ENCODE data around the gene IFRD2. TPM values are rescaled to one million over a fixed set of nuclear protein-coding genes. Genes with fewer than 3 reads are reported as not detected.

Gene IFRD2
- total and polyA plus RNA-seq, 2 of the 13 experiments (the other 11 are each of a cell fraction or from before 2014, with no cell fraction given): 32.8 to 96.1 TPM

DNA sequence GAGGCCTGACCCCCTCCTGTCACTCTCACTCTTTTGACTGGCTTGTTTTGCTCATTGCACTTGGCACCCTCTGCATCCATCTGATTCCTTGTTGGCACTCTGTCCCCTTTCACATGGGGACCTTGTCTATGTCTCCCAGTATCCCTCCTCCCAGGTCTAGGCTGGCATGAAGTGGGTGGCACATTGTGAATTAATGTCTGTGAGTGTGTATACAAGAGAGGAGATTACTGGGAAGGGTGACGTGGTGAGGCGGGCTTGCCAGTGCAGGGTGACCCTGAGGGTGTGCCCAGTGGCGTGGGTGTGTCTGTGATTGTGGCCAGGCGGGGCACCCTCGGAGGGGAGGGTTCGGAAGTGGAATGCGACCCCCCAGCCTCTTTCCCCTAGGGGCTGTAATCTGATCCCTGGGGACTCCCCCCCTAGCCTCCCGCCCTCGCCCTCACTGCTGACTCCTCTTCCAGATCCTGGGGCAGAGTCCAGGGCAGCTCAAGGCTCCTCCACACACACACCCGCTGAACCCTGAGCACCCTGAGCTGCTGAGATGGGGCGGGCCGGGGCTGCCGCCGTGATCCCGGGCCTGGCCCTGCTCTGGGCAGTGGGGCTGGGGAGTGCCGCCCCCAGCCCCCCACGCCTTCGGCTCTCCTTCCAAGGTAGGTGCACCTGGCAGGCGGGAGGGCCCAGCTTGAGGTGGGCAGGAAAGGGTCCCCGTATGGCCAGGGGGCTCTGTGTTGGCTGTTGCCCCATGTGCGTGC is 23.4 kb downstream of the IFRD2 start, which contains the start of gene SEMA3B (continued):
- TF ChIP-seq AGO1 (IDR thresholded peaks at IDR 0.05; ENCODE audit: low read depth, low read length, poor library complexity, severe bottlenecking): peak; percentile 50
- 0 out of 2 replicates have a peak, but pooled peaks have one; percentile 15 for TF ChIP-seq ZC3H4 (CRISPR knock-in tag; IDR thresholded peaks at IDR 0.05; ENCODE audit: borderline replicate concordance)
- peak; percentile 33; the same call in 1 of the 2 replicates for TF ChIP-seq ELF4 (CRISPR knock-in tag; IDR thresholded peaks at IDR 0.05; ENCODE audit: borderline replicate concordance)
- peak; percentile 62; the same call in 1 of the 2 replicates for TF ChIP-seq ZNF317 (CRISPR knock-in tag; IDR thresholded peaks at IDR 0.05)
- peak; percentile 83 for TF ChIP-seq AGO2 (optimal IDR thresholded peaks at IDR 0.05; ENCODE audit: low read depth, low read length)
- TF ChIP-seq, protein P1, sequence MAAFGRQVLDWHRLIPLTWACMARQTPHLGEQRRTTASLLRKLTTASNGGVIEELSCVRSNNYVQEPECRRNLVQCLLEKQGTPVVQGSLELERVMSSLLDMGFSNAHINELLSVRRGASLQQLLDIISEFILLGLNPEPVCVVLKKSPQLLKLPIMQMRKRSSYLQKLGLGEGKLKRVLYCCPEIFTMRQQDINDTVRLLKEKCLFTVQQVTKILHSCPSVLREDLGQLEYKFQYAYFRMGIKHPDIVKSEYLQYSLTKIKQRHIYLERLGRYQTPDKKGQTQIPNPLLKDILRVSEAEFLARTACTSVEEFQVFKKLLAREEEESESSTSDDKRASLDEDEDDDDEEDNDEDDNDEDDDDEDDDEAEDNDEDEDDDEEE (CRISPR knock-in tag; IDR thresholded peaks at IDR 0.05): 0 out of 2 replicates have a peak, but pooled peaks have one; percentile 45
- TF ChIP-seq MAZ (IDR thresholded peaks at IDR 0.05; ENCODE audit: borderline replicate concordance, low read depth, low read length): 0 out of 2 replicates have a peak, but pooled peaks have one; percentile 47
- peak; percentile 73 for TF ChIP-seq MAZ (CRISPR knock-in tag; IDR thresholded peaks at IDR 0.05; ENCODE audit: low read depth)
- TF ChIP-seq SPEN (CRISPR knock-in tag; IDR thresholded peaks at IDR 0.05; ENCODE audit: low read depth): peak; percentile 61
- TF ChIP-seq ZNF180 (CRISPR knock-in tag; IDR thresholded peaks at IDR 0.05; ENCODE audit: borderline replicate concordance, low read depth): no peak
- TF ChIP-seq KDM4B (CRISPR knock-in tag; IDR thresholded peaks at IDR 0.05): no peak
- peak; percentile 43; the same call in 1 of the 2 replicates for TF ChIP-seq GABPB1 (CRISPR knock-in tag; IDR thresholded peaks at IDR 0.05)
- TF ChIP-seq HDAC1 (CRISPR knock-in tag; IDR thresholded peaks at IDR 0.05): peak; percentile 27
- TF ChIP-seq, protein P2, sequence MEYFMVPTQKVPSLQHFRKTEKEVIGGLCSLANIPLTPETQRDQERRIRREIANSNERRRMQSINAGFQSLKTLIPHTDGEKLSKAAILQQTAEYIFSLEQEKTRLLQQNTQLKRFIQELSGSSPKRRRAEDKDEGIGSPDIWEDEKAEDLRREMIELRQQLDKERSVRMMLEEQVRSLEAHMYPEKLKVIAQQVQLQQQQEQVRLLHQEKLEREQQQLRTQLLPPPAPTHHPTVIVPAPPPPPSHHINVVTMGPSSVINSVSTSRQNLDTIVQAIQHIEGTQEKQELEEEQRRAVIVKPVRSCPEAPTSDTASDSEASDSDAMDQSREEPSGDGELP (IDR thresholded peaks at IDR 0.05; ENCODE audit: borderline replicate concordance, low read depth): peak; percentile 48; the same call in 1 of the 2 replicates
- TF ChIP-seq TOPORS (CRISPR knock-in tag; IDR thresholded peaks at IDR 0.05): no peak
- peak in 1 of 2 experiments; percentile 43; a peak in 2 of 4 replicates for TF ChIP-seq POLR2A (IDR thresholded peaks at IDR 0.05; ENCODE audit: insufficient read depth in 1 of 2, low read depth in 2 of 2, low read length in 2 of 2)
- TF ChIP-seq HDAC2 (CRISPR knock-in tag; IDR thresholded peaks at IDR 0.05): peak; percentile 55
- TF ChIP-seq ZNF331 (CRISPR knock-in tag; IDR thresholded peaks at IDR 0.05): 0 out of 2 replicates have a peak, but pooled peaks have one; percentile 10
- TF ChIP-seq, protein P3, sequence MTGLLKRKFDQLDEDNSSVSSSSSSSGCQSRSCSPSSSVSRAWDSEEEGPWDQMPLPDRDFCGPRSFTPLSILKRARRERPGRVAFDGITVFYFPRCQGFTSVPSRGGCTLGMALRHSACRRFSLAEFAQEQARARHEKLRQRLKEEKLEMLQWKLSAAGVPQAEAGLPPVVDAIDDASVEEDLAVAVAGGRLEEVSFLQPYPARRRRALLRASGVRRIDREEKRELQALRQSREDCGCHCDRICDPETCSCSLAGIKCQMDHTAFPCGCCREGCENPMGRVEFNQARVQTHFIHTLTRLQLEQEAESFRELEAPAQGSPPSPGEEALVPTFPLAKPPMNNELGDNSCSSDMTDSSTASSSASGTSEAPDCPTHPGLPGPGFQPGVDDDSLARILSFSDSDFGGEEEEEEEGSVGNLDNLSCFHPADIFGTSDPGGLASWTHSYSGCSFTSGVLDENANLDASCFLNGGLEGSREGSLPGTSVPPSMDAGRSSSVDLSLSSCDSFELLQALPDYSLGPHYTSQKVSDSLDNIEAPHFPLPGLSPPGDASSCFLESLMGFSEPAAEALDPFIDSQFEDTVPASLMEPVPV (CRISPR knock-in tag; IDR thresholded peaks at IDR 0.05): peak; percentile 55; the same call in 1 of the 2 replicates
- TF ChIP-seq PHF8 (CRISPR knock-in tag; IDR thresholded peaks at IDR 0.05): peak; percentile 47; the same call in 1 of the 2 replicates
- TF ChIP-seq, protein P4, sequence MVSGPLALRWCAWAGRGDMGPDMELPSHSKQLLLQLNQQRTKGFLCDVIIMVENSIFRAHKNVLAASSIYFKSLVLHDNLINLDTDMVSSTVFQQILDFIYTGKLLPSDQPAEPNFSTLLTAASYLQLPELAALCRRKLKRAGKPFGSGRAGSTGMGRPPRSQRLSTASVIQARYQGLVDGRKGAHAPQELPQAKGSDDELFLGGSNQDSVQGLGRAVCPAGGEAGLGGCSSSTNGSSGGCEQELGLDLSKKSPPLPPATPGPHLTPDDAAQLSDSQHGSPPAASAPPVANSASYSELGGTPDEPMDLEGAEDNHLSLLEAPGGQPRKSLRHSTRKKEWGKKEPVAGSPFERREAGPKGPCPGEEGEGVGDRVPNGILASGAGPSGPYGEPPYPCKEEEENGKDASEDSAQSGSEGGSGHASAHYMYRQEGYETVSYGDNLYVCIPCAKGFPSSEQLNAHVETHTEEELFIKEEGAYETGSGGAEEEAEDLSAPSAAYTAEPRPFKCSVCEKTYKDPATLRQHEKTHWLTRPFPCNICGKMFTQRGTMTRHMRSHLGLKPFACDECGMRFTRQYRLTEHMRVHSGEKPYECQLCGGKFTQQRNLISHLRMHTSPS (CRISPR knock-in tag; IDR thresholded peaks at IDR 0.05; ENCODE audit: low read depth): peak; percentile 96
- TF ChIP-seq ZFX (CRISPR knock-in tag; IDR thresholded peaks at IDR 0.05; ENCODE audit: low read depth): peak; percentile 39; the same call in 1 of the 2 replicates

Measured in HepG2 (cell line).